Esophagus muscularis mucosa (tissue), 3 donors: ENCODE measurements around the gene ZC3H6.

ENCODE experiments used
- POLR2A ChIP-seq: fragments of 450-650 bp; IDR thresholded peaks from one replicate; pipeline ENCODE4 v1.6.1; 2017; ENCODE audit warnings: antibody characterized with exemption, moderate library complexity, mild to moderate bottlenecking, low read depth
- TF ChIP-seq, protein P1 (sequence below), 3 experiments: fragments of 200-600 bp in 2 of 3; fragments of 450-650 bp in 1 of 3; sonication (generic) in 2 of 3; IDR thresholded peaks; one replicate each; pipeline ENCODE4 v1.5.1; 2017 to 2019; ENCODE audit warnings: antibody characterized with exemption in 3 of 3, mild to moderate bottlenecking in 2 of 3, moderate library complexity in 1 of 3

DNA sequence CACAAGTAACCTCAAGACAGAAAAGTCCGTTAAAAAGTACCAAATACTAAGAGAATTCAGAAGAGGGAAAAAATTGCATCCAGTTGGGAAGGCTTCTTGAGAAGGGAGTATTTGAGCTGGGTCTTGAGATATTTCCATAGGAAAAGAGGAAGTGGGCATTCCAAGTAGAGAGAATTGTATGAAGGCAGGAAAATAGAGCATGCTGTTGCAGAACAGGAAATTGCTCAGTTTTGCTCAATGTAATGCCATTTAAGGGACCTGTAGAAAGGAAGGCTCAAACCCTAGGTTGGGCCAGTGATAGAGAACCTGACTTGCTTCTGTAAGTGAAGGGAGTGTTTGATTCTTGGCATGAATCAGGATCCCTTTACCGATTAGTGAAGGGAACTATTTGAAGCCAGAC, 19.5 kb upstream of the ZC3H6 start:
- no peak for TF ChIP-seq POLR2A
- TF ChIP-seq, protein P1, sequence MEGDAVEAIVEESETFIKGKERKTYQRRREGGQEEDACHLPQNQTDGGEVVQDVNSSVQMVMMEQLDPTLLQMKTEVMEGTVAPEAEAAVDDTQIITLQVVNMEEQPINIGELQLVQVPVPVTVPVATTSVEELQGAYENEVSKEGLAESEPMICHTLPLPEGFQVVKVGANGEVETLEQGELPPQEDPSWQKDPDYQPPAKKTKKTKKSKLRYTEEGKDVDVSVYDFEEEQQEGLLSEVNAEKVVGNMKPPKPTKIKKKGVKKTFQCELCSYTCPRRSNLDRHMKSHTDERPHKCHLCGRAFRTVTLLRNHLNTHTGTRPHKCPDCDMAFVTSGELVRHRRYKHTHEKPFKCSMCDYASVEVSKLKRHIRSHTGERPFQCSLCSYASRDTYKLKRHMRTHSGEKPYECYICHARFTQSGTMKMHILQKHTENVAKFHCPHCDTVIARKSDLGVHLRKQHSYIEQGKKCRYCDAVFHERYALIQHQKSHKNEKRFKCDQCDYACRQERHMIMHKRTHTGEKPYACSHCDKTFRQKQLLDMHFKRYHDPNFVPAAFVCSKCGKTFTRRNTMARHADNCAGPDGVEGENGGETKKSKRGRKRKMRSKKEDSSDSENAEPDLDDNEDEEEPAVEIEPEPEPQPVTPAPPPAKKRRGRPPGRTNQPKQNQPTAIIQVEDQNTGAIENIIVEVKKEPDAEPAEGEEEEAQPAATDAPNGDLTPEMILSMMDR (IDR thresholded peaks at IDR 0.05), result no peak
